ENCODE data around the gene PRDM16.

PRDM16 gene

DNA sequence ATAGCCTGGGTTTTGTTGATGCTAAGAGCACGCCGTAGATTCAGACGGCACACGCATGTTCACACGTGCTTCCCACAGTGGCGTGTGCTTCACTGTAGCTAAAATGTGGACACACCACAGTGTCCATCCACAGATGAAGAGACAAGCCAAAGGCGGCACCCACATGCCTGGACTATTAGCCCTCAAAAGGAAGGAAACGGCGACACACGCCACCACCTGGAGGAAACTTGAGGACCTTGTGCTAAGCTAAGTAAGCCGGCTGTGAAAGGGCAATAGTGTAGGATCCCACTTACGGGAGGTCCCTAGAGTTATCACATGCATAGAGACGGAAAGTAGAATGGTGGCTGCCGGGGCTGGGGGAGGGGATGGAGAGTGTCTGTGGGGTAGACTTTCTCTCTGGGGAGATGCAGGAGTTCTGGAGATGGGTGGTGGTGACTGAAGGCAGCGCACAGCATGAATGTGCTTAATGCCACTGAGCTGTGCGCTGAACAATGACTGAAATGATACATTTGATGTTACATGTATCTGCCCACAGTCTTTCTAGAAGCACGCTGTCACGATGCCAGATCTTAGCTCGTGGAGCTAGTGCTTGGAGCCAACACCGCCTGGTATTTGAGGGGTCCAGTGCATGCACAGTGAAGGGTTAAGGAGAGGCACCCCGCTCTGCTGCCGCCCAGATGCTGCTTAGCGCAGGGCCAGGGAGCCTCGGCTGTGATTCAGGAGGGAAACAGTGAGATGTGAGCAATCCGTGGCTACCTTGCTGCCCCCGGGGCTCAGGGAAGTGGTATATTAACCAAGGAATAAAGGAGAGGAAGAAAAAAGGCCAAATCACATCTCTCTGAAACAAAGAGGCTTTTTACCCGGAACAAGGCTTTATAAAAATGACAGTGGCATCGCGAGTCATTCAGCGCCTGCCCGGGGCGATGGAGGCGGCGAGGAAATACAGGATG, 103.7 kb downstream of the PRDM16 start:
- in situ Hi-C loops (cut with HindIII; ENCODE audit: low sequenced_read_pairs) = loop anchor here (10.0 kb wide), 1 partner anchor 72 kb away; no protein-coding TSS in a partner anchor

DNA sequence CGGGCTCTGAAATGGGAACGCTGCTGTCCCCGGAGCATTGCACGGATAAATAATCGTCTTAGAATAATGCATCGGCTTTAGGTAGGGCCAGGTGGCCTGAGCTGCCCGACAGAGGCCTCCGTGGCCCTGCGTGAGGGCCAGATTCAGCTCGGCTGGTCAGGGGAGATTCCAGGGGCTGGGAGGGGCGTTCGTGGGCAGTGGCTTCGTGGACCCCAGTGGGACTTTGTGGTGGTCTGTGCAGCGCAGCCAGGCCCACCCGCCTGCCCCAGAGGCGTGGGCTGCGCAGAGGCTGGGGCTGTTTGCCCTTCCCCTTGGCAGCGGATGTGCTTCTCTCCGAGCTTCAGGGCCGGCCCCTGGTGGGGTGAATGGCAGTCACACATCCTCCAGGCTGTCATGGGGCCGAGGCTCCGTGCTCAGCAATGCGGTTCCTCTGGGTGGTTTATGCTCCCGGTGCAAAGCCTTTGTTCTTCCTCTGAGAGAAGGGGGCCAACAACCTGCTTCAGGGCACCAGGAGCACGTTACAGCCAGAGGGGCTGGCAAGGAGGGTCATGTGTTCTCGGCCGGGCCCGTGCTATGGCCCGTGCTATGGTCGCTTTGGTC, 104.5 kb downstream of the PRDM16 start:
- in situ Hi-C loops (cut with HindIII; ENCODE audit: low sequenced_read_pairs) = loop anchor here (10.0 kb wide), 1 partner anchor 71 kb away; no protein-coding TSS in a partner anchor

DNA sequence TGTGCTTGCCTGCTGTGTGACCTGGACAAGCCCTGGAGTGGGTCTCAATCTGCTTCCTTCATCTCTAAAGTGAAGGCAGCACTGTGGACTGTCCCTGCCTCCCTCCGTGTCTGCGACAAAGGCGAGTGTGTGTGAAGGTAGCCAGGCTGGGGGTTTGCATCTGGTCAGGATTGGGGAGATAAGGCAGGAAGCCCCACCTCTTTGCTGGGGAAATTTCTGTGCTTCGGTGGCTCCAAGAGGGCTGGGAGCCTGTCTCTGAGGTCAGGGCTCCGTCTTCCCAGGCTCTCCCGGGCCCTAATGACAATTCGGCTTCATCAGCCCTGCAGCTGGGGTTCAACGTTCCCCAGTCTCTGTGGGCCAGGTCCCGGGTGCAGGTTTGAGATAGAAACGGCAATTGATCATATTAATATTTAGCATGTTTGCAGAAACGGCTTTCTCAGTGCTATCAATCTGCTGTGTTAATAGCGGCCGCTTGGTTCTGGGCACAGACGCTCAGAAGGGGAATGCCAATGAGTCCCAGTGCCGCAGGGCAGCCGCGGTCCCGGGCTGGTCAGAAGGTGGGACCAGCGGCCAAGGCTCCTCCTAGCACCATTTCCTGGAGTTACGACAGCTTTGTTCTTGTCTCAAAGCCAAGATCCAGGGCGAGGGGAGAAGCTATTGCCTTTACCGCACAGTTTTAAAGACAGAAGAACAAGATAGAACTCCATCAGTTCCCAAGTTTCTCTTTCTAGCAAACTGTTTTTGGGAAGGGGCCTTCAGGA, 105.7 kb downstream of the PRDM16 start:
- in situ Hi-C loops (cut with HindIII; ENCODE audit: low sequenced_read_pairs) = loop anchor here (5.0 to 10.0 kb wide), 5 partner anchors 67 to 248 kb away; no protein-coding TSS in a partner anchor

DNA sequence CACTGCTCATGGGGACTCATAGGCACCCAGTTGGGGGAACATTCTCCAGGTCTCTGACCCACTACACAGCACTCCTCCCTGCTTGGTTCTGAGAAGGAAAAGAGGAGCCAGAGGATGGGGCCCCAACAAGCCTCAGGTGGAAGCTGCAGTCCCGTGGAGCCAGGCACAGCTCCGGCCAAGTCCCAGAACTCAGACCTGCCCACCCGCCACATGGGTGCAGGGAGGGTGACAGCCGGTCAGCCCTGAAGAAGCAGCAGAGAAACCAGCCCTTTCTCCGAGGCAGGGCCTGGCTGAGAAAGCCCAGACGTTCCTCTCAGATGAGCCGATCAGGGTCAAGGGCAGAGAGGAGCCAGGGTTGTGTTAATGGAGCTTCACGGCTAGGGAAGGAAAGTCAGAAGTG, 106.5 kb downstream of the PRDM16 start:
- in situ Hi-C loops (cut with HindIII; ENCODE audit: low sequenced_read_pairs) = loop anchor here (5.0 to 10.0 kb wide), 5 partner anchors 68 to 247 kb away; no protein-coding TSS in a partner anchor

DNA sequence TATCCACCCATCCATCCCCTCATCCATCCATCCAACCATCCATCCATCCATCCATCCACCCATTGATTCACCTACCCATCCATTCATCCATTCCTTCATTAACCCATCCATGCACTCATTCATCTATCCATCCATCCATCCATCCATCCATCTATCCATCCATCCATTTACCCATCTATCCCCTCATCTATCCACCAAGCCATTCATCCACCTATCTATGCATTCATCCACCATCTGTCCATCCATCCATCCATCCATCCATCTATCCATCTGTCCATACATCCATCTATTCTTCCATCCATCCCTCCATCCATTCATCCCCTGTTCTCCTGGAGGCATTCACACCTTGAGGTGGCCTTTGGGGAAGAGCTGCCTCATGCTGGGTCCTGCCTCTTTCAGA, 107.0 kb downstream of the PRDM16 start:
- in situ Hi-C loops (cut with HindIII; ENCODE audit: low sequenced_read_pairs) = loop anchor here (5.0 to 10.0 kb wide), 5 partner anchors 69 to 246 kb away; no protein-coding TSS in a partner anchor

DNA sequence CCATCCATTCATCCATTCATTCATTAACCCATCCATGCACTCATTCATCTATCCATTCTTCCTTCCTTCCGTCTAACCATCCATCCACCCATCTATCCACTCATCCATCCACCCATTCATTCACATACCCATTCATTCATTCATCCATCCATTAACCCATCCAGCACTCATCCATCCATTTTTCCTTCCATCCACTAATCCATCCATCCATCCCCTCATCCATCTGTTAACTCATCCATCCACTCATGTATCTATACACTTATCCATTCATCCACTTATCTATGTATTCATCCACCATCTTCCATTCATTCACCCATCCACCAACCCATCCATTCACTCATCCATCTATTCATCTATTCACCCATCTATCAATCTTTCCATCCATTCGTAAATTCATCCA, 107.8 kb downstream of the PRDM16 start:
- in situ Hi-C loops (cut with HindIII; ENCODE audit: low sequenced_read_pairs) = loop anchor here (5.0 to 10.0 kb wide), 5 partner anchors 68 to 245 kb away; no protein-coding TSS in a partner anchor

DNA sequence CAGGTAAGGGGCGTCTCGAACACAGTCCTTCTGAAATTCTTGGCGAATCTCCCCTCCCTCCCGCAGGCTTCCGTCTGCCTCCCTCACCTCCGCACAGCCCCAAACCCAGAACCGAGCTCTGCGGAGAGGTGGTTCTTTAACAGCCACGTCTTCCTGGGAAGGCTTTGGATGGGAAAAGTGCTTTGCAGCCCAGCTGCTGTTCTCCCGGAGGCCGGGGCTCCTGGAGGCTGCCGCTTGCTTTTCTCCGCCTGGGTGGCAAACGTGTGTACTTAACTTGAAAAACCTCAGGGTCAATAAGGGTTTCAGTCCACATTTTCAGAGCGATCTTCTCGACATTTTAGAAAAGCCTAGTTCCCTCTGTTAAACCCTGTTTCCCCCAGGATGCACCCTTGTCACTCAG, 109.3 kb downstream of the PRDM16 start:
- in situ Hi-C loops (cut with HindIII; ENCODE audit: low sequenced_read_pairs) = loop anchor here (5.0 to 10.0 kb wide), 5 partner anchors 67 to 244 kb away; no protein-coding TSS in a partner anchor

DNA sequence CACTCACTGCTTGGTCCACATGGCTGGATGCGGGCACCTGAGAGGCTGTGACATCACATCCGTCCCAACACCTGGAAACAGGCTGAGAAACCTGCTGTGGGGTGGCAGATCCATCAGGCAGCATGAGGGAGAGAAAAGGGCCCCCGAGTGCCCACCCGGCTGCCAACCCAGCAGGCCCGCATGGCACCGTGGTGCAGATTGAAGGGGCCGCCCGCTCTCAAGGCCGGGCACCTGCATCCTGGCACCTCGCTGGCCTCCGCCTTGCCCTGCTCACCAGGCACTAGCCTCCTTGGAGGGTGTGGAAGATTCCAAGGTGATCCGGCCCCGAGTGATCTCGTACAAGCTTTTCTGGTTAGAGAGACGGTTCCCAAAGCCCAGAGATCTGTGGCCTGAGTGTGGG, 110.5 kb downstream of the PRDM16 start:
- in situ Hi-C loops (cut with HindIII; ENCODE audit: low sequenced_read_pairs) = loop anchor here (5.0 to 10.0 kb wide), 5 partner anchors 65 to 243 kb away; no protein-coding TSS in a partner anchor

DNA sequence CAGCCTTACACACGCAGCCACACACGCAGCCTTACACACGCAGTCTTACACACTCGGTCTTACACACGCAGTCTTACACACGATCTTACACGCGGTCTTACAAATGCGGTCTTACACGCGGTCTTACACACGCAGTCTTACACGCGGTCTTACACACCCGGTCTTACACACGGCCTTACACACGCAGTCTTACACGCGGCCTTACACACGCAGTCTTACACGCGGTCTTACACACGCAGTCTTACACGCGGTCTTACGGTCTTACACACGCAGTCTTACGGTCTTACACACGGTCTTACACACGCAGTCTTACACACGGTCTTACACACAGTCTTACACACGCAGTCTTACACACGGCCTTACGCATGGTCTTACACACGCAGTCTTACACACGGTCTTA, 111.9 kb downstream of the PRDM16 start:
- in situ Hi-C loops (cut with HindIII; ENCODE audit: low sequenced_read_pairs) = no loop called here

DNA sequence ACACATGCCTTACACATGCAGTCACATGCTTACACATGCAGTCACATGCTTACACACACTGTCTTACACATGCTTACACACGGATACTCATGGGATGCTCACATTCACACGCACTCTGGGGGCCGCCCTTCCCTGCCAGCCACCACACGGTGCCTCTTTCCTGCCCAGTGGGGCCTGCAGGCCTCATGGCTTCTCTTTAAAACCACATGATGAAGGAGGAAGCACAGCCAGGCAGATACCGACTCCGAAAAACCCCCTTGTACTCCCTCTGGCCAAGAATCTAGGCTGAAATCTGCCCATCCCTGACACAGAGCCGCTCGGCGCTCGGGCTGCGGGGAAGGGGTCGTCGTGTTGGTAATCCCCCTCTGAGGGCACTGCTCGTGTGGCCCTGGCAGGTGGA, 113.0 kb downstream of the PRDM16 start:
- in situ Hi-C loops (cut with HindIII; ENCODE audit: low sequenced_read_pairs) = no loop called here

DNA sequence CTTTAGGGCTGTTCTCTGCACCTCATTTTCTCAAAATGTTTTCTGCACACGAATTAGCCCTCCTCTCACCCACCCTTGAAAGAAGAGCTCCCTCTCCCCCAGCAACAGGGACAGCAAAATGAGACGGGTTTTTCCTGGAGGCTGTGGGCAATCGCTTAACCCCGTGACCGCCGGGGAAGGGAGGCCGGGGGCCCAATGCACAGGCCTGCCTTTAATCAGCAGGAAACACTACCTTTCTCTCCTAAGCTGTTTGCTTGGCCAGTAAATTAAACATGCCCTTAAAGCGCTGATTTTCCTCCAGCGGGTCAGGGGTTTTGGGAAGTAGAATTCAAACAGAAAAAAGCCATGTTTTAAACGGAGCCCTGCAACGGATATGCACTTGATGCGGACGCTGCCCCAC, 114.4 kb downstream of the PRDM16 start:
- in situ Hi-C loops (cut with HindIII; ENCODE audit: low sequenced_read_pairs) = no loop called here

DNA sequence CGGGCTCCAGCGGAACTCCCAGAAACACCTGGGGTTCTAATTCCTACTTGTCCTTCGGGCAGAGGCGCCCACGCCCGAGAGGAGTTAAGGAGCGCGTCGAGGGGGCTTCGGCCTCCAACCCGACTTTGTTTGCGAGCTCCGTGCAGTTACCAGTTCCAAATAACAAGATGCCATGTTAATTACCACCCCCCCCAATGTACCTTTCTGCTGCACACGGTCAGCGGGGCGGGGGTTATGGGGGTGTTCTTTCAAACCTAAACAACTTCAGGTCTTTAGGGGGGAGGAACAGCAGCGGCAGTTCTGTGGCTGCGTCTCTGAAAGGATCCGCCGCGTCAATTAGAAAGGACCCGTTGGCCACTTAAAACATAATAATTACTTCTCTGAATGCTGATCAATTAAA, 114.8 kb downstream of the PRDM16 start:
- in situ Hi-C loops (cut with HindIII; ENCODE audit: low sequenced_read_pairs) = no loop called here

DNA sequence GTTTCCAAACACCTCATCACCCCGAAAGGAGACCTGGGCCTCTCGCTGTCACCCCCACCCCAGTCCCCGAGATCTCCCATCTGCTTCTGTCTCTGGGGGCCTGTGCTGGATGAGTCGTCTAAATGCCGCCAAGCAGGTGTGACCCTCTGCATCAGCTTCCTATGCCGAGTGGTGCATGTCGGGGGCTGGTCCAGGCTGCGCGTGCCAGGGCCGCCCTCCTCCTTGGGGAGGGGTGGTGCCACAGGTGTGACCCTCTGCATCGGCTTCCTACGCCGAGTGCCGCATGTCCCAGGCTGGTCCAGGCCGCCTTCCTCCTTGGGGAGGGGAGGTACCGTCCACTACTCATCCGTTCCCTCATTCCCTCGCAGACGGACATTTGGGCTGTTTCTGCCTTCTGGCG, 115.7 kb downstream of the PRDM16 start:
- in situ Hi-C loops (cut with HindIII; ENCODE audit: low sequenced_read_pairs) = no loop called here

DNA sequence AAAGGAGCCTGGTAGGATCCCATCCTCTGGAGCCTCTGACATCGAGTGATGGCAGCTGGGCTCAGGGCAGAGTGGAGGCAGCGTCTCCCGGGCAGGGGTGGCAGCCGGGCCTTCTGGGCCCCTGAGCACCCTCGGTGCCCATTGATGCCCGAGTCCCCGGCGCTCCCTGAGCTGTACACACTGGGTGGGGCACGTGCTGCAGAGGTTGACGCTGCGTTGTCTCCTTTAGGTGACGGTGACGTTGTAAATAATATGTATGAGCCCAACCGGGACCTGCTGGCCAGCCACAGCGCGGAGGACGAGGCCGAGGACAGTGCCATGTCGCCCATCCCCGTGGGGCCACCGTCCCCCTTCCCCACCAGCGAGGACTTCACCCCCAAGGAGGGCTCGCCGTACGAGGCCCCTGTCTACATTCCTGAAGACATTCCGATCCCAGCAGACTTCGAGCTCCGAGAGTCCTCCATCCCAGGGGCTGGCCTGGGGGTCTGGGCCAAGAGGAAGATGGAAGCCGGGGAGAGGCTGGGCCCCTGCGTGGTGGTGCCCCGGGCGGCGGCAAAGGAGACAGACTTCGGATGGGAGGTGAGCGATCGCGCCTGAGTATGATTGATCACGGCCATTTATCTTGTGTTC, 117.0 kb downstream of the PRDM16 start:
- in situ Hi-C loops (cut with HindIII; ENCODE audit: low sequenced_read_pairs) = no loop called here

DNA sequence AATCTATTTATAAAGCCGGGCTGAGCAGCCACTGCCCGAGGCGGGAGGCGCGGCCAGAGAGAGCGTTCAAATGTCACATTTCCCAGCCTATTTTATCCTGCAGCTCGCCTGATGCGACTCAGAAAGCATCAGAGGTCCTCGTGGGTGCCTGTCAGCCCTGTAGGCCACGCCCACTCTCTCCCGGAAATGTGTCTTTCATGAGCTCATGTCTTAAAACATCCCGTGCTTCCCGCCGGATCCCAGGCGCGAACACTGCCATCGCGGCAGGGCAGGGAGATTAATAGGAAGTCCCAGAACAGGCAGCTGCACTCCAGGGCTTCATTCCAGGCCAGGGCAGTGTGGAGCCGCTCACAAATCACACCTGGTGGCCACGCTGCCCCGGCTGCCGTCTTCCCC, 117.5 kb downstream of the PRDM16 start:
- in situ Hi-C loops (cut with HindIII; ENCODE audit: low sequenced_read_pairs) = no loop called here

DNA sequence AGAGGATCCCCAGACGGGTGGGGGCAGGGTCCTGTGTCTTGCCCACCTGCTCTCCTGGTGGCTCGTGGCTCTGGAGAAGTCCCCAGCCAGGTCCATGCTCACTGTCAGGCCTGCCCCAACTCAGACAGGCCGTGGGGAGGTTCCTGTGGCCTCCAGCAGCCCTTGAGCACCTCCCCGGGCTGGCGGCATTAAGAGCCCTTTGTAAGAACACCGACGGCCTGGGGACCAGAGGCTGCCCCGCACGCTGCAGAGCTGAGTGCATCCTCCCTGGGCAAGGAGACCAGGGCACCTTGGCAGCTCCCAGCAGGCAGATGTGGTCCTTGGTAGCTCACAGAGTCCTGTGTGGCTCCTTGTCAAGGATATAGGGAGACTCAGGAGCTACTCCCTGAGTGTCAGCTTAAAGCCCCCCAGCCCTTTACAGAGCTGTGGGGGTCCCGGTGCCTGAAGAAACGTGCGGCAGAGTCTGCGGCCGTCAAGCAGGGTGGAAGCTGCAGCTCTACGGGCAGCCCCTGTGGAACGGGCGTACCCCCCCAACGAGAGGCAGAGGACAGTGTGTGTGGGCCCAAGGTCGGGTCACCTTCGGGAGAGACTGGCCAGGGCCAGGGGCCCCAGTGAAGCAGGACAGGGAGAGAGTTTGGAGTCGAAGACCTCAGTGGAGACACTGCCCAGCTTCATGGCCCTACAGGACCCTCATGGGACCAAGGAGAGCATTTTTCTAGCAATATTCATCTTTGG, 118.6 kb downstream of the PRDM16 start:
- in situ Hi-C loops (cut with HindIII; ENCODE audit: low sequenced_read_pairs) = no loop called here

DNA sequence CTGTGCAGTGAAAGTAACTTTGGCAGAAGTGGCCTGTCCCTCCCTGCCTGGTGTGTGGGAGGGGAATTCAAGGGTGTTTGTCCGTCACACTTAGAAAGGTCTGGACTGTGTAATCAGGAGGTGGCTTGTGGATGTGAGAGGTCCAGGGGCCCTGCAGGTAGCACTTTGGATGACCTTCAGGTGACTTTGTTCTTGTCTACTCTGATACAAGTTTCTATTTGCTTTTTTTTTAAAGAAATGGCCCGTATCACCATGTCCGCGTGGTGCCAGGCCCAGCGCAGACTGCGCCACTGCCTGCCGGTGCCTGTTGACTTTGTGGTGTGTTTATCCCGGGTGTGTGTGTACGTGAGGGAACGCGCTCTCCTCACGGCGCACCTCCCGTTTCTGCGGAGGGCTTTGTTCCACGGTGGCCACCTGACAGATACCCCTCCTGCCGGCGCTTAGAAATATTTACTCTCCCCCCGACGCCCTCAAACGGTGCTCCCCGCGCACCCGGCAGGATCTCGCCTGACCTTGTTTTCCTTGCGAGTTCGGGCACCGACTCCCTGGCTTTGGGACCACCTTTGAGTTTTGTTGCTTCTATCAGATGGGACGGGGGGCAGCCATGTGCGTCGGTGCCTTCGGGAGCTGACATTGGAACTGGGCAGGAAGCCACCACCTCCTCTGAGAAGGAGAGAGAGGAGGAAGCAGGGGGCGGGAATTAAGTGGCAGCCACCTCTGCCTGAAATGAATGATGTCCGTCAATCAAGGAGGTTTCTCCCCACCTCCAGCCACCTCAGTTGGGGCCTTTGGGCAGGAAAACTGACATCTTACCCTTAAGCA, 119.4 kb downstream of the PRDM16 start:
- in situ Hi-C loops (cut with HindIII; ENCODE audit: low sequenced_read_pairs) = no loop called here

DNA sequence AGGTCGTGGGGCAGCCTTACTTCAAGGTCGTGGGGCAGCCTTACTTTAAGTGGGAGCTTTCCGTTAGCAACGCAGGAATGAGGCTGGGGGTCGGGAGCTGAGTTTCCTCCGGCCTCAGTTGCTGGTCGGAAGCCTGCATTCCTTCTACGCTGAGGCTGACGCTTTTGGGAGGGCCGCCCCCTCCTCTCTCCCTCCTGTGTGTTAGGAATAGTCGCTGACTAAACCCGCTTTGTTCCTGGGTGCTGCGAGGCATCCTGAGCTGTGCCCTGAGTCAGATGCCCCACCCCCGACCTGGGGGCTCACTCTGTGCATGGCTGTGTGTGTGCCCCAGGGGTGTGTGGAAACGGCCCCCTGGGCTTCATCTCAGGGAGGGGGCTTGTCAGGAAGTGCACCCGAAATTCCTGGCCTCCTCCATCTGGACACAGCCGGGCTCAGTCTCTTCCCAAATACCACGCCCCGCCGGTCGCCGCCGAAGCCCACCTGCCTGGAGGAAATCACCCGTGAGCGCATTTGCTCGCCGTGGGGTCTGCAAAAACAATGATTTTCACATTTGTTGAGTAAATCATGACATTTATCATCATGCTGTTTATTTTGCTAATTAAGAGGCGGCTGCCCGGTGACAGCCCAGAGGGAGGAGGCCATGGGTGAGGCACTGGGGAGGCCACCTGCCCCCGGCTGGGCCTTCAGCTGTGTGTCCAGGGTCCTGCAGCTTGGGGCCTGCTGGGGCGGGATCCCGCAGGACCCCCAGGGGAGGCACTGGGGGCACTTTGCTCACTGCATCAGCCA, 121.4 kb downstream of the PRDM16 start:
- in situ Hi-C loops (cut with HindIII; ENCODE audit: low sequenced_read_pairs) = no loop called here
